ENCODE measurements around the gene CACNB2. TPM values are rescaled to one million over a fixed set of nuclear protein-coding genes. Genes with fewer than 3 reads are reported as not detected.

Gene CACNB2
- total and polyA plus RNA-seq, 2 experiments from 2014 or later: 4.6 to 5.3 TPM

- Histone ChIP-seq H3K36me3 (replicated peaks; ENCODE audit: insufficient read depth, low read depth) (no peaks in the 10 kb centered on the region), H4K20me1 (ENCODE audit: insufficient read depth, poor library complexity, severe bottlenecking) (no peaks in the 10 kb centered on the region), H3K27ac (no peak overlapping the region), H3K27me3 (no peaks in the 10 kb centered on the region), H2AFZ (no peak overlapping the region), H3K4me3 (no peak overlapping the region), H3K9me3 (ENCODE audit: low read depth) (no peaks in the 10 kb centered on the region), H3K79me2 (no peaks in the 10 kb centered on the region), H3K4me1 (ENCODE audit: insufficient read depth) (no peaks in the 10 kb centered on the region), H3K9me2 (replicated peaks; ENCODE audit: insufficient read depth) (no peaks in the 10 kb centered on the region), H3K4me2 (no peak overlapping the region)
- WGBS (ENCODE audit: low lambda C conversion rate, missing lambda C conversion rate): 94% methylated on average over 3 of the region's 3 CpGs
- DNase-seq (ENCODE audit: low spot score): no peak
- TF ChIP-seq EZH2 (IDR thresholded peaks at IDR 0.05; ENCODE audit: borderline replicate concordance) (no peak), CTCF (IDR thresholded peaks at IDR 0.05; ENCODE audit: poor library complexity) (no peak), EZH2phosphoT487 (IDR thresholded peaks at IDR 0.05; ENCODE audit: low read depth, severe bottlenecking, unreplicated experiment) (no peak)
Measured at GRCh38 chr10:18399158-18399557, 258.9 kb downstream of the CACNB2 start.

GRCh38 chr10:18400201-18400905 lies 260.1 kb downstream of the CACNB2 start:
- H3K27ac ChIP-seq: peak overlapping the region; percentile 64

GRCh38 chr10:18400906-18401245 lies 260.7 kb downstream of the CACNB2 start:
- peak overlapping the region; percentile 60 for H2AFZ ChIP-seq
- no peaks in the 10 kb centered on the region for H3K36me3 ChIP-seq (replicated peaks; ENCODE audit: insufficient read depth, low read depth)
- H3K9me3 ChIP-seq (ENCODE audit: low read depth): no peaks in the 10 kb centered on the region
- no peaks in the 10 kb centered on the region for H3K9me2 ChIP-seq (replicated peaks; ENCODE audit: insufficient read depth)
- peak overlapping the region; percentile 64 for H3K27ac ChIP-seq
- DNase-seq (ENCODE audit: low spot score): peak; percentile 35
- H3K79me2 ChIP-seq: no peaks in the 10 kb centered on the region
- TF ChIP-seq CTCF (IDR thresholded peaks at IDR 0.05; ENCODE audit: poor library complexity) (no peak), EZH2 (IDR thresholded peaks at IDR 0.05; ENCODE audit: borderline replicate concordance) (no peak), EZH2phosphoT487 (IDR thresholded peaks at IDR 0.05; ENCODE audit: low read depth, severe bottlenecking, unreplicated experiment) (no peak)
- H3K4me3 ChIP-seq: peak overlapping the region; percentile 2
- no peaks in the 10 kb centered on the region for H3K27me3 ChIP-seq
- H3K4me1 ChIP-seq (ENCODE audit: insufficient read depth): no peaks in the 10 kb centered on the region
- peak overlapping the region; percentile 78 for H3K4me2 ChIP-seq
- WGBS (ENCODE audit: low lambda C conversion rate, missing lambda C conversion rate): 6% methylated on average over 11 of the region's 11 CpGs
- H4K20me1 ChIP-seq (ENCODE audit: insufficient read depth, poor library complexity, severe bottlenecking): no peaks in the 10 kb centered on the region

More at GRCh38 chr10:18400201-18400905, 260.1 kb downstream of the CACNB2 start:
- peak; percentile 76 for DNase-seq (ENCODE audit: low spot score)
- TF ChIP-seq EZH2phosphoT487 (IDR thresholded peaks at IDR 0.05; ENCODE audit: low read depth, severe bottlenecking, unreplicated experiment) (no peak), EZH2 (IDR thresholded peaks at IDR 0.05; ENCODE audit: borderline replicate concordance) (no peak), CTCF (IDR thresholded peaks at IDR 0.05; ENCODE audit: poor library complexity) (no peak)
- no peaks in the 10 kb centered on the region for H3K4me1 ChIP-seq (ENCODE audit: insufficient read depth)
- peak overlapping the region; percentile 78 for H3K4me2 ChIP-seq
- no peaks in the 10 kb centered on the region for H3K79me2 ChIP-seq
- H3K4me3 ChIP-seq: peak overlapping the region; percentile 2
- H2AFZ ChIP-seq: peak overlapping the region; percentile 60
- no peaks in the 10 kb centered on the region for H4K20me1 ChIP-seq (ENCODE audit: insufficient read depth, poor library complexity, severe bottlenecking)
- WGBS (ENCODE audit: low lambda C conversion rate, missing lambda C conversion rate): 6% methylated on average over 17 of the region's 17 CpGs
- no peaks in the 10 kb centered on the region for H3K36me3 ChIP-seq (replicated peaks; ENCODE audit: insufficient read depth, low read depth)
- H3K9me3 ChIP-seq (ENCODE audit: low read depth): no peaks in the 10 kb centered on the region
- H3K27me3 ChIP-seq: no peaks in the 10 kb centered on the region
- H3K9me2 ChIP-seq (replicated peaks; ENCODE audit: insufficient read depth): no peaks in the 10 kb centered on the region

Measured in hepatocyte (in vitro differentiated cells).